Right atrium auricular region (tissue), 2 donors: ENCODE data around the gene AJM1. TPM values are rescaled to one million over a fixed set of nuclear protein-coding genes. Genes with fewer than 3 reads are reported as not detected.

Source experiments
- DNase-seq: peaks from one replicate; pipeline ENCODE4 v3.0.0-alpha.2; 2019; ENCODE audit warnings: low spot score
- H3K27ac ChIP-seq, 2 donors: fragments of 200-600 bp; sonication (generic); 1 replicate in 1 of 2; 2 replicates in 1 of 2; pipeline ENCODE4 v1.5.1; 2016 to 2019
- H3K27me3 ChIP-seq, 2 donors: fragments of 200-600 bp; sonication (generic); one replicate each; pipeline versions ENCODE4 v1.5.1 to v1.6.0; 2017 to 2019
- H3K36me3 ChIP-seq: fragments of 200-600 bp; sonication (generic); one replicate; pipeline ENCODE4 v1.5.1; 2016
- H3K4me1 ChIP-seq, 2 donors: fragments of 200-600 bp; sonication (generic); one replicate each; pipeline versions ENCODE4 v1.5.1 to v1.6.0; 2017 to 2019
- H3K4me3 ChIP-seq, 2 donors: fragments of 200-600 bp; sonication (generic); 1 replicate in 1 of 2; 2 replicates in 1 of 2; pipeline ENCODE4 v1.5.1; 2017 to 2019; ENCODE audit warnings: mild to moderate bottlenecking in 1 of 2, moderate library complexity in 1 of 2
- H3K9me3 ChIP-seq, 2 donors: fragments of 200-600 bp; sonication (generic); one replicate each; pipeline ENCODE4 v1.5.1; 2019
- total RNA-seq, 2 donors: library from RNA; depleted of rRNA; stranded (reverse); fragments of >200 nt; gene quantifications; one replicate each; pipeline ENCODE4 v1.1.0, GENCODE V29; 2016
- TF ChIP-seq, protein P1 (sequence below), 2 donors: fragments of 200-600 bp; sonication (generic); IDR thresholded peaks; one replicate each; pipeline ENCODE4 v1.5.1; 2019; ENCODE audit warnings: antibody characterized with exemption in 2 of 2

Gene AJM1
- total RNA-seq, 2 donors from 2014 or later: 2.7 to 3.0 TPM

GRCh38 chr9:136807281-136808074 lies 34.8 kb upstream of the AJM1 start, which contains the start of gene RABL6:
TSS of gene RABL6 (plus strand) at chr9:136807948. CDS start at chr9:136808197, 249 bp downstream.
- Histone ChIP-seq H3K27me3 (no peaks in the 10 kb centered on the region), H3K36me3 (peaks cover 4% of the 10 kb centered on the region)
- TF ChIP-seq, protein P1, sequence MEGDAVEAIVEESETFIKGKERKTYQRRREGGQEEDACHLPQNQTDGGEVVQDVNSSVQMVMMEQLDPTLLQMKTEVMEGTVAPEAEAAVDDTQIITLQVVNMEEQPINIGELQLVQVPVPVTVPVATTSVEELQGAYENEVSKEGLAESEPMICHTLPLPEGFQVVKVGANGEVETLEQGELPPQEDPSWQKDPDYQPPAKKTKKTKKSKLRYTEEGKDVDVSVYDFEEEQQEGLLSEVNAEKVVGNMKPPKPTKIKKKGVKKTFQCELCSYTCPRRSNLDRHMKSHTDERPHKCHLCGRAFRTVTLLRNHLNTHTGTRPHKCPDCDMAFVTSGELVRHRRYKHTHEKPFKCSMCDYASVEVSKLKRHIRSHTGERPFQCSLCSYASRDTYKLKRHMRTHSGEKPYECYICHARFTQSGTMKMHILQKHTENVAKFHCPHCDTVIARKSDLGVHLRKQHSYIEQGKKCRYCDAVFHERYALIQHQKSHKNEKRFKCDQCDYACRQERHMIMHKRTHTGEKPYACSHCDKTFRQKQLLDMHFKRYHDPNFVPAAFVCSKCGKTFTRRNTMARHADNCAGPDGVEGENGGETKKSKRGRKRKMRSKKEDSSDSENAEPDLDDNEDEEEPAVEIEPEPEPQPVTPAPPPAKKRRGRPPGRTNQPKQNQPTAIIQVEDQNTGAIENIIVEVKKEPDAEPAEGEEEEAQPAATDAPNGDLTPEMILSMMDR (IDR thresholded peaks at IDR 0.05): no peak

GRCh38 chr9:136808075-136808805 lies 34.0 kb upstream of the AJM1 start:
- Histone ChIP-seq H3K36me3 (peaks cover 4% of the 10 kb centered on the region), H3K4me1 (peaks cover 0 to 43% of the 10 kb centered on the region in 2 donors), H3K27ac (peak overlapping the region; percentile 77 to 88), H3K27me3 (no peaks in the 10 kb centered on the region), H3K9me3 (no peaks in the 10 kb centered on the region), H3K4me3 (peak overlapping the region; percentile 89 to 94)
- TF ChIP-seq, protein P1 (IDR thresholded peaks at IDR 0.05): peak in 1 of 2 donors; percentile 19
- no peak for DNase-seq

More at GRCh38 chr9:136807281-136808074, 34.8 kb upstream of the AJM1 start, which contains the start of gene RABL6:
- Histone ChIP-seq H3K27ac (peak within 1 kb of the TSS; percentile 88 to 89), H3K4me1 (peaks cover 0 to 43% of the 10 kb centered on the region in 2 donors), H3K9me3 (no peaks in the 10 kb centered on the region), H3K4me3 (peak within 1 kb of the TSS; percentile 89 to 94)
- DNase-seq: peak; percentile 77

DNA sequence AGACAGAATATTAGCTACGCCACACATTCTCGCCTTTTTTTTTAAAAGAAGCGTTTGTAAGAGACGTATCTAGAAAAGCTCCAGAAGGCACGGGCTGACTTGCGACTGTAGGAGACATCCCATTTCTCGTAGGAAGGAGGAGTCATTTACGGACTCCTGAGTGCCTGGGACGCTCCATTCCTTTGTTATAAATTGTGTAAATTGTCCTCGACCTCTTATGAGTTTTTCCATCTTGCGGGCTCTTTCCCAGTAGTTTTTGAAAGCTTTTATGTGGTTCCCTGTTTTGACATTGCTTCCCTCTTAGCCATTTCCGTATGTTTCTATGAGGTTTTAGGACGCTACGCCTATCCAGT lies 33.5 kb upstream of the AJM1 start:
- TF ChIP-seq, protein P1 (IDR thresholded peaks at IDR 0.05): no peak
- Histone ChIP-seq H3K27me3 (no peaks in the 10 kb centered on the region), H3K4me3 (peak overlapping the region; percentile 89 to 94), H3K9me3 (no peaks in the 10 kb centered on the region), H3K36me3 (peaks cover 4% of the 10 kb centered on the region), H3K27ac (peak overlapping the region; percentile 77 to 88), H3K4me1 (peaks cover 0 to 43% of the 10 kb centered on the region in 2 donors)
- no peak for DNase-seq

- peaks cover 0 to 14% of the 10 kb centered on the region in 2 donors for H3K4me1 ChIP-seq
Observed at GRCh38 chr9:136814725-136815421, 27.4 kb upstream of the AJM1 start.

GRCh38 chr9:136815422-136815782 lies 26.9 kb upstream of the AJM1 start:
- DNase-seq: no peak
- TF ChIP-seq, protein P1 (IDR thresholded peaks at IDR 0.05): no peak
- peaks cover 7% of the 10 kb centered on the region for H3K36me3 ChIP-seq

More at GRCh38 chr9:136814725-136815421, 27.4 kb upstream of the AJM1 start:
- H3K27me3 ChIP-seq: no peaks in the 10 kb centered on the region
- H3K4me3 ChIP-seq: no peak overlapping the region
- no peak for DNase-seq
- TF ChIP-seq, protein P1 (IDR thresholded peaks at IDR 0.05): no peak
- H3K36me3 ChIP-seq: peaks cover 10% of the 10 kb centered on the region
- no peak overlapping the region for H3K27ac ChIP-seq
- H3K9me3 ChIP-seq: no peaks in the 10 kb centered on the region

More at GRCh38 chr9:136815422-136815782, 26.9 kb upstream of the AJM1 start:
- Histone ChIP-seq H3K9me3 (no peaks in the 10 kb centered on the region), H3K27ac (no peak overlapping the region), H3K4me1 (peaks cover 0 to 8% of the 10 kb centered on the region in 2 donors), H3K4me3 (no peak overlapping the region), H3K27me3 (no peaks in the 10 kb centered on the region)
